Ecto neural progenitor cell (in vitro differentiated cells): Measurements from ENCODE around the gene ZC3H8.

Experiments used
- DNase-seq: peaks from one replicate; pipeline ENCODE4 v3.0.0-alpha.2; 2018; ENCODE audit warnings: low spot score

Gene ZC3H8

GRCh38 chr2:112163541-112163981, 91.3 kb downstream of the ZC3H8 start:
- peak; percentile 32 for DNase-seq

- DNase-seq, result peak; percentile 29
These were observed 91.9 kb downstream of the ZC3H8 start for GRCh38 chr2:112162956-112163355.

GRCh38 chr2:112162341-112162740, 92.5 kb downstream of the ZC3H8 start:
- peak; percentile 23 for DNase-seq
